Left ventricle myocardium superior (tissue), 1 donor: Measurements from ENCODE around the gene CROCC. TPM values are rescaled to one million over a fixed set of nuclear protein-coding genes. Genes with fewer than 3 reads are reported as not detected.
"Not testable (repeated sequence)": the region's sequence is repeated elsewhere in the genome, so short reads cannot be mapped to it uniquely, and the experiment has no call there.

Experiments used
- ATAC-seq: fragments of 200-7000 bp; cut with Tn5 transposase; one replicate; pipeline ENCODE4 v1.9.1; 2020; ENCODE audit warnings: mild to moderate bottlenecking, moderate library complexity
- DNase-seq: peaks from one replicate; pipeline ENCODE4 v3.0.0-alpha.2; 2020
- intact Hi-C: fragments of 100-400 bp; cut with micrococcal nuclease; formaldehyde crosslinking; loops from one replicate; pipeline ENCODE4 v1.11.0; 2022
- total RNA-seq: library from RNA; stranded (reverse); fragmentation: NEBNext Ultra II Directional; extraction: Animal tissue kit (Norgen Biotek cat#: 25700); gene quantifications from one replicate; pipeline ENCODE4 v1.2.1, GENCODE V29; 2021
- donor health status: DM: no; HTN: yes; CAD: no; lungs with severe emphysema.

Gene CROCC
- total RNA-seq, 1 donor from 2014 or later: 7.9 TPM

GRCh38 chr1:16895598-16896315, 26.0 kb upstream of the CROCC start, which contains the start of gene RNU1-2:
Gene RNU1-2 (plus strand): TSS chr1:16895980.
- intact Hi-C loops: not testable (repeated sequence)
- DNase-seq: peak; percentile 47

GRCh38 chr1:16896316-16897055, 25.2 kb upstream of the CROCC start:
- intact Hi-C loops, ATAC-seq, DNase-seq: not testable (repeated sequence)

More at GRCh38 chr1:16895598-16896315, 26.0 kb upstream of the CROCC start, which contains the start of gene RNU1-2:
- ATAC-seq: peak; percentile 100

- ATAC-seq, DNase-seq, intact Hi-C loops: not testable (repeated sequence)
These were observed 24.1 kb upstream of the CROCC start for GRCh38 chr1:16897653-16898052.

- intact Hi-C loops, DNase-seq, ATAC-seq: not testable (repeated sequence)
These were observed 23.4 kb upstream of the CROCC start for GRCh38 chr1:16898298-16898697.

GRCh38 chr1:16899020-16899419, 22.7 kb upstream of the CROCC start:
- ATAC-seq, DNase-seq, intact Hi-C loops: not testable (repeated sequence)

- intact Hi-C loops: no loop called here
- DNase-seq (no peak), ATAC-seq (no peak)
These were observed 21.0 kb upstream of the CROCC start for GRCh38 chr1:16900751-16901150.

GRCh38 chr1:16901371-16901770, 20.4 kb upstream of the CROCC start:
- intact Hi-C loops, ATAC-seq, DNase-seq: not testable (repeated sequence)

- intact Hi-C loops: no loop called here
- ATAC-seq (no peak), DNase-seq (no peak)
These were observed 18.7 kb upstream of the CROCC start for GRCh38 chr1:16903054-16903453.

- DNase-seq (no peak), ATAC-seq (no peak)
- intact Hi-C loops: no loop called here
These were observed 18.3 kb upstream of the CROCC start for GRCh38 chr1:16903458-16903796.

GRCh38 chr1:16904560-16905109, 17.1 kb upstream of the CROCC start:
- intact Hi-C loops: no loop called here
- ATAC-seq (peak; percentile 99), DNase-seq (peak; percentile 96)

GRCh38 chr1:16905110-16905867, 16.4 kb upstream of the CROCC start:
- DNase-seq: no peak
- ATAC-seq: peak; percentile 85
- intact Hi-C loops: no loop called here

- no peak for DNase-seq
- no peak for ATAC-seq
- intact Hi-C loops: no loop called here
These were observed 15.6 kb upstream of the CROCC start for GRCh38 chr1:16905868-16906702.

GRCh38 chr1:16906873-16907272, 14.9 kb upstream of the CROCC start:
- intact Hi-C loops: no loop called here
- DNase-seq: no peak
- ATAC-seq: no peak

- intact Hi-C loops: no loop called here
- ATAC-seq: no peak
- no peak for DNase-seq
These were observed 13.6 kb upstream of the CROCC start for GRCh38 chr1:16907870-16908758.

- not testable (repeated sequence) for DNase-seq, ATAC-seq
These were observed 9.6 kb upstream of the CROCC start for GRCh38 chr1:16911851-16912721.

GRCh38 chr1:16912742-16913141, 9.0 kb upstream of the CROCC start:
- DNase-seq: not testable (repeated sequence)

More at GRCh38 chr1:16911851-16912721, 9.6 kb upstream of the CROCC start:
- intact Hi-C loops: not testable (repeated sequence)

More at GRCh38 chr1:16912742-16913141, 9.0 kb upstream of the CROCC start:
- intact Hi-C loops, ATAC-seq: not testable (repeated sequence)
